HG03571 (cell line): Measurements from ENCODE around the gene KITLG.
"Not testable (repeated sequence)": the region's sequence is repeated elsewhere in the genome, so short reads cannot be mapped to it uniquely, and the experiment has no call there.

Source experiments
- ATAC-seq: cut with Tn5 transposase; IDR thresholded peaks from one replicate; pipeline ENCODE4 v1.9.1; 2021; ENCODE audit not compliant: unreplicated experiment

KITLG gene

GRCh38 chr12:88577537-88577936 is 2.7 kb downstream of the KITLG start:
- ATAC-seq, result no peak

- ATAC-seq, result no peak
These were observed 3.4 kb downstream of the KITLG start for GRCh38 chr12:88576866-88577265.

GRCh38 chr12:88575361-88575970 is 4.8 kb downstream of the KITLG start:
- ATAC-seq, result no peak

GRCh38 chr12:88574278-88574677 is 6.0 kb downstream of the KITLG start:
- no peak for ATAC-seq

GRCh38 chr12:88573583-88573982 is 6.7 kb downstream of the KITLG start:
- ATAC-seq, result no peak

GRCh38 chr12:88572781-88573549 is 7.3 kb downstream of the KITLG start:
- ATAC-seq, result no peak

- ATAC-seq, result no peak
These were observed 8.7 kb downstream of the KITLG start for GRCh38 chr12:88571543-88571942.

- no peak for ATAC-seq
These were observed 10.2 kb downstream of the KITLG start for GRCh38 chr12:88570103-88570502.

- no peak for ATAC-seq
These were observed 13.8 kb downstream of the KITLG start for GRCh38 chr12:88566430-88566829.

- no peak for ATAC-seq
These were observed 17.3 kb downstream of the KITLG start for GRCh38 chr12:88562846-88563582.

GRCh38 chr12:88562151-88562550 is 18.1 kb downstream of the KITLG start:
- no peak for ATAC-seq

GRCh38 chr12:88559772-88560171 is 20.5 kb downstream of the KITLG start:
- ATAC-seq, result no peak

GRCh38 chr12:88559199-88559598 is 21.1 kb downstream of the KITLG start:
- ATAC-seq, result no peak

- ATAC-seq, result no peak
These were observed 21.9 kb downstream of the KITLG start for GRCh38 chr12:88558340-88558867.

GRCh38 chr12:88556213-88556774 is 24.0 kb downstream of the KITLG start:
- no peak for ATAC-seq

- ATAC-seq, result no peak
These were observed 26.2 kb downstream of the KITLG start for GRCh38 chr12:88553941-88554658.

- ATAC-seq, result no peak
These were observed 27.6 kb downstream of the KITLG start for GRCh38 chr12:88552610-88553079.

GRCh38 chr12:88549929-88550328 is 30.3 kb downstream of the KITLG start:
- no peak for ATAC-seq

GRCh38 chr12:88547949-88548348 is 32.3 kb downstream of the KITLG start:
- not testable (repeated sequence) for ATAC-seq

GRCh38 chr12:88546853-88547252 is 33.4 kb downstream of the KITLG start:
- ATAC-seq, result no peak

GRCh38 chr12:88546226-88546625 is 34.0 kb downstream of the KITLG start:
- ATAC-seq, result no peak
